Fibroblast of gingiva (primary cell): Measurements from ENCODE around the gene OLFML2A.

Experiments
- DNase-seq: peaks from one replicate; pipeline ENCODE4 v3.0.0-alpha.2; 2011; ENCODE audit warnings: low read depth

OLFML2A gene

GRCh38 chr9:124797343-124798103 lies 20.6 kb downstream of the OLFML2A start:
- no peak for DNase-seq

GRCh38 chr9:124799274-124800006 lies 22.5 kb downstream of the OLFML2A start:
- no peak for DNase-seq

- no peak for DNase-seq
Measured at GRCh38 chr9:124800306-124801259, 23.6 kb downstream of the OLFML2A start.

- DNase-seq = no peak
Measured at GRCh38 chr9:124801356-124801755, 24.4 kb downstream of the OLFML2A start.

GRCh38 chr9:124802426-124802825 lies 25.5 kb downstream of the OLFML2A start:
- no peak for DNase-seq

- no peak for DNase-seq
Measured at GRCh38 chr9:124803911-124804310, 27.0 kb downstream of the OLFML2A start.

GRCh38 chr9:124805186-124805585 lies 28.3 kb downstream of the OLFML2A start:
- DNase-seq = no peak

- DNase-seq = no peak
Measured at GRCh38 chr9:124808246-124808956, 31.5 kb downstream of the OLFML2A start.

GRCh38 chr9:124809211-124809610 lies 32.3 kb downstream of the OLFML2A start:
- no peak for DNase-seq

- no peak for DNase-seq
Measured at GRCh38 chr9:124809741-124810500, 33.0 kb downstream of the OLFML2A start.

- no peak for DNase-seq
Measured at GRCh38 chr9:124810663-124811355, 33.9 kb downstream of the OLFML2A start.

GRCh38 chr9:124812441-124812876 lies 35.5 kb downstream of the OLFML2A start:
- peak; percentile 82 for DNase-seq

- DNase-seq = no peak
Measured at GRCh38 chr9:124813041-124813440, 36.1 kb downstream of the OLFML2A start.

GRCh38 chr9:124813501-124814163 lies 36.7 kb downstream of the OLFML2A start:
- DNase-seq = no peak

GRCh38 chr9:124814164-124814535 lies 37.2 kb downstream of the OLFML2A start:
- no peak for DNase-seq

- DNase-seq = no peak
Measured at GRCh38 chr9:124815601-124816000, 38.7 kb downstream of the OLFML2A start.

- DNase-seq = no peak
Measured at GRCh38 chr9:124818431-124819281, 41.7 kb downstream of the OLFML2A start.

- DNase-seq = no peak
Measured at GRCh38 chr9:124820698-124821623, 44.0 kb downstream of the OLFML2A start.
